Measurements from ENCODE around the gene ZNF710. TPM values are rescaled to one million over a fixed set of nuclear protein-coding genes. Genes with fewer than 3 reads are reported as not detected.

The ZNF710 gene
- total and polyA plus RNA-seq, 2 experiments from 2014 or later = 15.9 to 18.2 TPM

GRCh38 chr15:90064911-90065681 is 64.0 kb downstream of the ZNF710 start:
- DNase-seq (ENCODE audit: low spot score) = peak; percentile 68
- H3K27ac Mint-ChIP-seq = peak overlapping the region; percentile 36; the same call in 1 of the 2 replicates

More at GRCh38 chr15:90064911-90065681, 64.0 kb downstream of the ZNF710 start:
- Histone ChIP-seq H3K79me2 (replicated peaks; ENCODE audit: insufficient read depth) (0 out of 2 replicates have a peak, but pooled peaks cover 4% of the 10 kb centered on the region), H3K4me3 (no peak overlapping the region; the same call in 1 of the 2 replicates), H3K4me1 (ENCODE audit: insufficient read depth) (peaks cover 37% of the 10 kb centered on the region), H3K27ac (ENCODE audit: low read depth) (0 out of 2 replicates have a peak overlapping the region, but pooled peaks have one; percentile 55), H3K27me3 (ENCODE audit: insufficient read depth) (no peaks in the 10 kb centered on the region), H3F3A (replicated peaks; ENCODE audit: low read depth) (0 out of 2 replicates have a peak, but pooled peaks cover 9% of the 10 kb centered on the region), H3K9me2 (ENCODE audit: insufficient read depth) (no peaks in the 10 kb centered on the region), H3K4me2 (peak overlapping the region; percentile 64), H2AFZ (no peak overlapping the region), H4K20me1 (replicated peaks; ENCODE audit: insufficient read depth) (no peaks in the 10 kb centered on the region; the same call in 1 of the 2 replicates), H3K36me3 (ENCODE audit: insufficient read depth) (no peaks in the 10 kb centered on the region)
- Mint-ChIP-seq H3K27me3 (ENCODE audit: insufficient read depth, low read depth, poor library complexity) (peaks cover 19% of the 10 kb centered on the region), H3K36me3 (ENCODE audit: low read depth) (peaks cover 6% of the 10 kb centered on the region; the same call in 2 of the 3 replicates), H3K4me3 (no peak overlapping the region; the same call in 2 of the 3 replicates), H3K9me3 (no peaks in the 10 kb centered on the region), H3K4me1 (peaks cover 39% of the 10 kb centered on the region)
- peak; percentile 15 for ATAC-seq
- no peak for TF ChIP-seq EZH2phosphoT487 (IDR thresholded peaks at IDR 0.05; ENCODE audit: unreplicated experiment)
- no peak for TF ChIP-seq ETS1 (IDR thresholded peaks at IDR 0.05)
- no peak for TF ChIP-seq ZNF331 (CRISPR knock-in tag; IDR thresholded peaks at IDR 0.05; ENCODE audit: low read depth)
- no peak for TF ChIP-seq EZH2 (IDR thresholded peaks at IDR 0.05; ENCODE audit: low read depth, unreplicated experiment)
- no peak for TF ChIP-seq ZNF114 (CRISPR knock-in tag; IDR thresholded peaks at IDR 0.05)
- TF ChIP-seq ZNF462 (CRISPR knock-in tag; IDR thresholded peaks at IDR 0.05) = no peak
- no peak for TF ChIP-seq REST (IDR thresholded peaks at IDR 0.05; ENCODE audit: unreplicated experiment)
- no peak for TF ChIP-seq NANOG (IDR thresholded peaks at IDR 0.05; ENCODE audit: borderline replicate concordance)
- TF ChIP-seq CTCF (conservative IDR thresholded peaks at IDR 0.05; ENCODE audit: low read depth in 2 of 2) = no peak
- TF ChIP-seq POLR2AphosphoS5 (IDR thresholded peaks at IDR 0.05; ENCODE audit: low read depth) = no peak
- no peak for TF ChIP-seq JUNB (IDR thresholded peaks at IDR 0.05; ENCODE audit: unreplicated experiment)
- TF ChIP-seq STAT1 (IDR thresholded peaks at IDR 0.05; ENCODE audit: unreplicated experiment) = no peak
- TF ChIP-seq CREB1 (CRISPR knock-in tag; IDR thresholded peaks at IDR 0.05; ENCODE audit: low read depth) = no peak
